Smooth muscle cell (in vitro differentiated cells): ENCODE results near the gene IL17A. TPM values are rescaled to one million over a fixed set of nuclear protein-coding genes. Genes with fewer than 3 reads are reported as not detected.

Experiments used
- DNase-seq: peaks from one replicate; lab custom pipeline; 2025; ENCODE audit not compliant: unreplicated experiment; lab: John Stamatoyannopoulos, UW
- H2AFZ ChIP-seq: fragments of 200-600 bp; sonication (generic); 2 replicates; pipeline ENCODE4 v1.6.0; 2016; ENCODE audit warnings: antibody characterized with exemption, low read depth, mild to moderate bottlenecking
- H3F3A ChIP-seq: fragments of 200-600 bp; sonication (generic); 2 replicates; pipeline ENCODE4 v1.6.0; 2017; ENCODE audit warnings: antibody characterized with exemption, low read depth
- H3K27ac ChIP-seq: fragments of 200-600 bp; sonication (generic); 2 replicates; pipeline ENCODE4 v1.5.1; 2016; ENCODE audit warnings: low read depth, mild to moderate bottlenecking
- H3K27me3 ChIP-seq: fragments of 200-600 bp; sonication (generic); 2 replicates; pipeline ENCODE4 v1.6.1; 2016; ENCODE audit warnings: low read depth, mild to moderate bottlenecking
- H3K36me3 ChIP-seq: fragments of 200-600 bp; sonication (generic); 2 replicates; pipeline ENCODE4 v1.5.1; 2016; ENCODE audit warnings: low read depth
- H3K4me1 ChIP-seq: fragments of 200-600 bp; sonication (generic); 2 replicates; pipeline ENCODE4 v1.5.1; 2016; ENCODE audit warnings: low read depth
- H3K4me2 ChIP-seq: fragments of 200-600 bp; sonication (generic); 2 replicates; pipeline ENCODE4 v1.6.0; 2016; ENCODE audit warnings: mild to moderate bottlenecking
- H3K4me3 ChIP-seq: fragments of 200-600 bp; sonication (generic); 2 replicates; pipeline ENCODE4 v1.5.1; 2016; ENCODE audit warnings: mild to moderate bottlenecking
- H3K79me2 ChIP-seq: fragments of 200-600 bp; sonication (generic); 2 replicates; pipeline ENCODE4 v1.6.0; 2016; ENCODE audit warnings: low read depth, mild to moderate bottlenecking
- H3K9ac ChIP-seq: fragments of 200-600 bp; sonication (generic); 2 replicates; pipeline ENCODE4 v1.6.0; 2016; ENCODE audit warnings: low read depth
- H3K9me3 ChIP-seq: fragments of 200-600 bp; sonication (generic); replicated peaks from 2 replicates; pipeline ENCODE4 v1.5.1; 2016; ENCODE audit warnings: low read depth
- H4K20me1 ChIP-seq: fragments of 200-600 bp; sonication (generic); 2 replicates; pipeline ENCODE4 v1.6.0; 2016; ENCODE audit warnings: low read depth
- WGBS: methylation state at CpG from one replicate; pipeline ENCODE4 v1.1.7; 2016; ENCODE audit warnings: low lambda C conversion rate; 5-methylcytosine and 5-hydroxymethylcytosine counted together
- polyA plus RNA-seq: library from polyadenylated mRNA; unstranded; fragments of >200 nt; fragmentation: Nextera tagmentation; extraction: Ambion mirVana; gene quantifications from 2 replicates; pipeline ENCODE4 v1.2.1, GENCODE V29; 2016
- total RNA-seq: library from RNA; depleted of rRNA; stranded (reverse); fragments of >200 nt; gene quantifications from 2 replicates; pipeline ENCODE4 v1.2.3, GENCODE V29; 2014
- TF ChIP-seq, protein P1 (sequence below): fragments of 200-600 bp; sonication (generic); IDR thresholded peaks from 2 replicates; pipeline ENCODE4 v1.5.1; 2017; ENCODE audit warnings: borderline replicate concordance, mild to moderate bottlenecking, antibody characterized with exemption; ENCODE audit not compliant: insufficient read depth, poor library complexity, severe bottlenecking

The IL17A gene
- total and polyA plus RNA-seq, 2 experiments from 2014 or later = not detected

DNA sequence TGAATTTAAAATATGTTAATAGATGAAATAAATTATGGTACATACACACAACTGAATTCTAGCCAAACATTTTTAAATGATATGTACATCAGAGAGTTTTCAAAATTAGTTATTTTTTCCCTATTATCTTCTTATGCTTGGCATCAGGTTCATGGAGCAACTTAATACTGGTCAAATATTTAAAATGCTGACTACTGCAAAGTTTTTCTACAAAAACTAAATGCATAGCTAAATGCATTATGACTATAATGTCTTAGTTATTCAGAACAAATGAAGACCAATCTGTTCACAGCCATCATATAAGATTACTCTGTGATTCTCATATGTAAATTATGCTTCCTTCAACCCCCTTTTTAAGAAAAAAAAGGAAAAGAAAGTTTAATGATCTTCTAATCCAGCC is 8.2 kb upstream of the IL17A start:
- no peaks in the 10 kb centered on the region for H3K79me2 ChIP-seq
- DNase-seq = no peak
- H3K27me3 ChIP-seq = peaks cover 5% of the 10 kb centered on the region
- H3F3A ChIP-seq = no peaks in the 10 kb centered on the region
- H3K4me3 ChIP-seq = no peak overlapping the region
- no peak overlapping the region for H3K27ac ChIP-seq
- H3K4me1 ChIP-seq = no peaks in the 10 kb centered on the region
- TF ChIP-seq, protein P1, sequence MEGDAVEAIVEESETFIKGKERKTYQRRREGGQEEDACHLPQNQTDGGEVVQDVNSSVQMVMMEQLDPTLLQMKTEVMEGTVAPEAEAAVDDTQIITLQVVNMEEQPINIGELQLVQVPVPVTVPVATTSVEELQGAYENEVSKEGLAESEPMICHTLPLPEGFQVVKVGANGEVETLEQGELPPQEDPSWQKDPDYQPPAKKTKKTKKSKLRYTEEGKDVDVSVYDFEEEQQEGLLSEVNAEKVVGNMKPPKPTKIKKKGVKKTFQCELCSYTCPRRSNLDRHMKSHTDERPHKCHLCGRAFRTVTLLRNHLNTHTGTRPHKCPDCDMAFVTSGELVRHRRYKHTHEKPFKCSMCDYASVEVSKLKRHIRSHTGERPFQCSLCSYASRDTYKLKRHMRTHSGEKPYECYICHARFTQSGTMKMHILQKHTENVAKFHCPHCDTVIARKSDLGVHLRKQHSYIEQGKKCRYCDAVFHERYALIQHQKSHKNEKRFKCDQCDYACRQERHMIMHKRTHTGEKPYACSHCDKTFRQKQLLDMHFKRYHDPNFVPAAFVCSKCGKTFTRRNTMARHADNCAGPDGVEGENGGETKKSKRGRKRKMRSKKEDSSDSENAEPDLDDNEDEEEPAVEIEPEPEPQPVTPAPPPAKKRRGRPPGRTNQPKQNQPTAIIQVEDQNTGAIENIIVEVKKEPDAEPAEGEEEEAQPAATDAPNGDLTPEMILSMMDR = no peak
- no peaks in the 10 kb centered on the region for H3K9me3 ChIP-seq
- H4K20me1 ChIP-seq = no peaks in the 10 kb centered on the region
- H3K36me3 ChIP-seq = no peaks in the 10 kb centered on the region
- H3K4me2 ChIP-seq = no peak overlapping the region
- no peak overlapping the region for H2AFZ ChIP-seq
- no peak overlapping the region for H3K9ac ChIP-seq

DNA sequence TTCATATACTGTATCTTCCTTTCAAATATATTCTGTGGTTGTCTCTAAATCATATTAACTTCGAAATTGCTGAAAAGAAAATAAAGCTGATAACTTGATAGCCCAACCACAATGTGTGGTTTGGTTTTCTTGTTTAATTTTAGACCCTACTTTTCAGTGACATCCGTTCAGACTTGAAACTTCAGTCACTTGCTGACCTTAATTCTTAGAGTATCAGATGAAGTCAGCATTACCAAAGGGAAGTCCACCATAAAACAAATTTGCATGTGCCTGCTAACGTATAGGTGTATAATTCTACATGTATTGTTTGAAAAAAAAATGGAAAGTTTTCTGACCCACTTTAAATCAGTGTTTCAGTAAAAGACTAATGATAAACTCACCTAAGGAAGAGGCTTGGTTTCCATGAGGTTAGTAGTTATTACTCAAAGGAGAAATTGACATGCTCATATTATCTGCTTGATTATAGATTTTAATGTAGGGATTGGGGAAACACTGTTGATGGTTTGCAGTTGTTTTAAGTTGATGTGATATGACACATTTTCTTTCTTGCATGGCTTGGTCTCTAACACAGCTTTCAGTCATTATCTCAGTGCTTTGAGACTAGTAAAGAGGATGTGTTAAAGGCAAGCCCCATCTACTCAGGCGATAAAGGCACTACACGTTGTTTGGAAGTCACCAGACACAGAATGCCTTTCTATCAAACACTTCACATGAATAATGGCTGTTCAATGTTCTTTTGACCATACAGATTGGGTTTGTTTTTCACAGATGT is 5.2 kb upstream of the IL17A start:
- Histone ChIP-seq H2AFZ (no peak overlapping the region), H3K4me1 (no peaks in the 10 kb centered on the region), H3K4me2 (no peak overlapping the region), H3F3A (no peaks in the 10 kb centered on the region), H3K4me3 (no peak overlapping the region), H3K27me3 (peaks cover 5% of the 10 kb centered on the region), H3K27ac (no peak overlapping the region), H3K9ac (no peak overlapping the region), H3K9me3 (no peaks in the 10 kb centered on the region), H3K79me2 (no peaks in the 10 kb centered on the region), H3K36me3 (no peaks in the 10 kb centered on the region), H4K20me1 (no peaks in the 10 kb centered on the region)
- 73% methylated on average over 5 of the region's 5 CpGs for WGBS
- DNase-seq = no peak
- TF ChIP-seq, protein P1 = no peak

DNA sequence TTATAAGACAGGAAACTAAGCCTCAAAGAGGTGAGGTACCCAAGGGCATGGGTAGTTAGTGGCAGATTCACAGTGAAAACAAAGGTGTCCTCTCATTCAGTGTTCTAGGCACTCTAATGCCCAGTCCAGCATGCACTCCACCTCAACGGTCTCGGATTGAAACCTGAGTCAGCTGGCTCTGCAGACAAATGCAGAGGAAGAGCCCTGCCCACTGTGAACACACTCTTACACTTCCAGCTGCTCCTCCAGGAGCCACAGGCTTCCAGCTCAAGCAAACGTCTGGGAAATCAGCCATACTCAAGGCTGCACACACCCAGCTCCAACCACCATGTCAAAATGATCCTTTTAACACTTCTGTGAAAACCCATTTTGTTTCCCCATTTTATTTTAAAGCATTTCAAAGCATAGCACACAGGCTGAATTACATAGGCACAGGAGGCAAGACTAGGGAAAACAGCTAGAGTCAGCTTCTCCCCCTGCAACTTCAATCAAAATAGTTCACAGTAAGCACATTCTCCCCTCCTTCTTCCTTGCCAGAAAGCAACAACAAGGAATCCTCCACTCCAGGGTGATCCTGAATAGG is 3.0 kb upstream of the IL17A start:
- no peaks in the 10 kb centered on the region for H3K36me3 ChIP-seq
- no peaks in the 10 kb centered on the region for H3K4me1 ChIP-seq
- no peak for DNase-seq
- no peaks in the 10 kb centered on the region for H4K20me1 ChIP-seq
- H3K79me2 ChIP-seq = no peaks in the 10 kb centered on the region
- no peaks in the 10 kb centered on the region for H3K27me3 ChIP-seq
- H3K27ac ChIP-seq = no peak overlapping the region
- no peak overlapping the region for H3K4me2 ChIP-seq
- WGBS = 56% methylated on average over 3 of the region's 3 CpGs
- TF ChIP-seq, protein P1 = no peak
- no peaks in the 10 kb centered on the region for H3F3A ChIP-seq
- H2AFZ ChIP-seq = no peak overlapping the region
- H3K9me3 ChIP-seq = no peaks in the 10 kb centered on the region
- H3K9ac ChIP-seq = no peak overlapping the region
- H3K4me3 ChIP-seq = no peak overlapping the region

- no peaks in the 10 kb centered on the region for H3K4me1 ChIP-seq
- TF ChIP-seq, protein P1 = no peak
- no peak for DNase-seq
- no peak overlapping the region for H3K9ac ChIP-seq
- H3K27ac ChIP-seq = no peak overlapping the region
- H3F3A ChIP-seq = no peaks in the 10 kb centered on the region
- WGBS = 94% methylated on average over 5 of the region's 5 CpGs
- H3K36me3 ChIP-seq = no peaks in the 10 kb centered on the region
- H3K79me2 ChIP-seq = no peaks in the 10 kb centered on the region
- no peak overlapping the region for H3K4me2 ChIP-seq
- H3K4me3 ChIP-seq = no peak overlapping the region
- H3K9me3 ChIP-seq = no peaks in the 10 kb centered on the region
- H4K20me1 ChIP-seq = no peaks in the 10 kb centered on the region
- no peak overlapping the region for H2AFZ ChIP-seq
- H3K27me3 ChIP-seq = no peaks in the 10 kb centered on the region
Observed at GRCh38 chr6:52186480-52186879, 305 bp downstream of the IL17A start.
